AG10803 (cell line): Measurements from ENCODE around the gene ANGPT4.

Source experiments
- DNase-seq: peaks from one replicate; pipeline ENCODE4 v3.0.0; 2010; ENCODE audit warnings: low read depth
- H3K4me3 ChIP-seq: 2 replicates; pipeline ENCODE4 v1.5.1; 2011; ENCODE audit warnings: mild to moderate bottlenecking, low read length, control low read depth
- CTCF ChIP-seq: conservative IDR thresholded peaks from 2 replicates; pipeline ENCODE4 v1.5.1; 2011; ENCODE audit warnings: mild to moderate bottlenecking, low read length, control low read depth, inconsistent platforms

Gene ANGPT4

GRCh38 chr20:916125-916799 is at the start of gene ANGPT4:
Gene ANGPT4, minus strand, starts transcription at chr20:916334. Its CDS starts 120 bp downstream, at chr20:916214.
- H3K4me3 ChIP-seq: no peak within 1 kb of the TSS
- DNase-seq: peak; percentile 1
- no peak for TF ChIP-seq CTCF

- DNase-seq: no peak
- no peak for TF ChIP-seq CTCF
- H3K4me3 ChIP-seq: no peak overlapping the region
Measured at GRCh38 chr20:963795-964194, 47.7 kb upstream of the ANGPT4 start.

- H3K4me3 ChIP-seq: no peak overlapping the region
- DNase-seq: no peak
- TF ChIP-seq CTCF: no peak
Measured at GRCh38 chr20:962683-963082, 46.5 kb upstream of the ANGPT4 start.

- TF ChIP-seq CTCF: no peak
- no peak for DNase-seq
- H3K4me3 ChIP-seq: no peak overlapping the region
Measured at GRCh38 chr20:962223-962622, 46.1 kb upstream of the ANGPT4 start.

- DNase-seq: no peak
- no peak overlapping the region for H3K4me3 ChIP-seq
- TF ChIP-seq CTCF: no peak
Measured at GRCh38 chr20:961768-962167, 45.6 kb upstream of the ANGPT4 start.

- no peak for DNase-seq
Measured at GRCh38 chr20:959996-960615, 44.0 kb upstream of the ANGPT4 start.

More at GRCh38 chr20:959996-960615, 44.0 kb upstream of the ANGPT4 start:
- H3K4me3 ChIP-seq: no peak overlapping the region
- no peak for TF ChIP-seq CTCF
